HG03521 (cell line): ENCODE measurements around the gene BNIP5.
"Not testable (repeated sequence)": the region's sequence is repeated elsewhere in the genome, so short reads cannot be mapped to it uniquely, and the experiment has no call there.

ENCODE experiments used
- ATAC-seq: cut with Tn5 transposase; IDR thresholded peaks from one replicate; pipeline ENCODE4 v1.9.1; 2021; ENCODE audit warnings: mild to moderate bottlenecking, moderate library complexity; ENCODE audit not compliant: unreplicated experiment

Gene BNIP5

GRCh38 chr6:36368421-36368820 lies 31.7 kb upstream of the BNIP5 start:
- ATAC-seq, result no peak

DNA sequence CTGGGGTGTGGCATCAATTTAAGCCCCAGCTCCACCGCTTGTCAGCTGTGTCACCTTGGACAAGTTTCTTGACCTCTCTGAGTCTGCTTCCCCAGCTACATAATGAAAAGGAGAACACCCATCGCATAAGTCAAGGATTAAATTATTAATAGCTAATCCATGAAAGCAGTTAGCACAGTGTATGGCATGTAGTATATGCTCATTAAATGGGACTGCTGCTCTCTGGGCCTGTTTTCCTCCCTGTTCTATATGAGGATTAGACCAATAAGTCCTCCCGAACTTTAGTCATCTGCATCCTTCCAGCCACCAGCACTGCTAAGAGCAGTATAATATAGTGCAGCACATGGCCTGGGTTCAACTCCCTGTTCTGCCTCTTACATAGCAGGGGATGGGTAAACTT lies 31.1 kb upstream of the BNIP5 start:
- ATAC-seq, result no peak

DNA sequence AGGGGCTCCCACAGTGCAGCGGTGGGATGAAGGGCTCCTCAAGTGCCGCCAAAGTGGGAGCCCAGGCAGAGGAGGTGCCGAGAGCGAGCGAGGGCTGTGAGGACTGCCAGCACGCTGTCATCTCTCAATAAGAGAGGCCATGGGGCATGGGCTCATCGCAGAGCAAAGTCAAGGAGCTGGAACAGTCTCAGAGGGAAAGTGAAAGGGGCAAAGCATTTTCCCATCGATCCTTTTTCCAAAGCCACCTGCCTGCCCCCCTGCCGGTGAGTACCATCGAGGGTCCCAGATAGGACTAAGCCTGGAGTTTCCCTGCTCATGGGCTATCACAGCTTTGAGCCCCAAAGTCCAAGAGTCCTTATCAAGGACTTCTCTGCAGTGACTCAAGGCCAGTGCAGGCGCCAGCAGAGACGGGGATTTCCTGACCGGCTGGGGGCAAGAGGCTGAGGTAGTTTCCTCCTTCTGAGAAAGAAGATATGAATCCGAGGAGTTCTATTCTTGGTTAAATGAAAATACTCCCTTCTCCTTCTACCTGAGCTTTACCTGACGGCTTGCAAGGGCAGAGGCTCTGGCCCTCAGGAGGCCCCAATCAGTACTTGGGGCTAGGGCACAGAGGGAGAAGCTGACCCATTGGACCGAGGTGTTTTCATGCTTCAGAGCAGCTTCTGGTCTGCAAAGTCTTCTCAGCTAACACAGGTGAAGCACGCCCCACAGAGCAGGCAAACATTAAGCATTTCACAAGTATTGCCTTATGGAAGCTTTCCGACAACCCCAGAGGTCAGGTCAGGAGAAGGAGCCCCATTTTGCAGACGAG lies 28.2 kb upstream of the BNIP5 start:
- ATAC-seq, result no peak

- ATAC-seq, result not testable (repeated sequence)
Measured at GRCh38 chr6:36364061-36364635, 27.5 kb upstream of the BNIP5 start.

- ATAC-seq, result not testable (repeated sequence)
Measured at GRCh38 chr6:36363371-36363752, 26.7 kb upstream of the BNIP5 start.

GRCh38 chr6:36362551-36363370 lies 26.1 kb upstream of the BNIP5 start:
- no peak for ATAC-seq

DNA sequence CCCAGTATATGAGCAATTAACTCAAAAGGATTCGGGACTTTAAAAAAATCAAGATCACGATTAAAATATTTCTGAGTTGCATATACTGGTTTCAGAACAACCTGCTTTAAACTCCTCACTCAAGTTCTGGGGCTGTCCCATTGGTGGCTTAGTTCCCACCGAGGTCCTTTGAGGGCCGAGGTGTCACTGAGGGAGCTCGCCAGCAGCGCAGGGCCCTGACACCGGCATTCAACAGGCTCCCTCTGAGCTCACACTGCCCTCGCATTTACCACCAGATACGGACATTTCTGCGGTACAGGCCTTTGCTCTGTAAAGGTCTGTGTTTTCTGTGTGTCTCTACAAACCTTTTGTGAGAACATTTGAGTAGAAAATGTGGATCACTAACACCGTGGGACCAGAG lies 24.4 kb upstream of the BNIP5 start:
- no peak for ATAC-seq

GRCh38 chr6:36360241-36361054 lies 23.8 kb upstream of the BNIP5 start:
- ATAC-seq, result no peak

GRCh38 chr6:36358226-36358915 lies 21.7 kb upstream of the BNIP5 start:
- ATAC-seq, result no peak

DNA sequence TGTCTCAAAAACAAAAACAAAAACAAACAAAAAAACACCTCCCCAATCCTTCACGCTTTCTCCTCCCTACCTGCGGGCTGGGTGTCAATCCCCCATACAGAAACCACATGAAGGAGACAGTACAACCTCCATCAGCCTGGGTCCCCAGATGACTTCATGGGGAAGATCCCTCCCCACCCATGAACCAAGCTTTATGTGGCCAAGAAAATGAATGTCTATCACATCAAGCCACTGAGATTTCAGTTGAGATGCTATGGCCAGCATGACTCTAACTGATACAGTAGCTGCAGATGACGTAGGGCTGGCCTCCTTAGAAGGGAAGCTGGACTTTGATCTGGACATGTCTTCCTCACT lies 21.2 kb upstream of the BNIP5 start:
- no peak for ATAC-seq

- ATAC-seq, result no peak
Measured at GRCh38 chr6:36355819-36356218, 19.1 kb upstream of the BNIP5 start.

GRCh38 chr6:36353411-36353915 lies 16.8 kb upstream of the BNIP5 start:
- ATAC-seq, result no peak

DNA sequence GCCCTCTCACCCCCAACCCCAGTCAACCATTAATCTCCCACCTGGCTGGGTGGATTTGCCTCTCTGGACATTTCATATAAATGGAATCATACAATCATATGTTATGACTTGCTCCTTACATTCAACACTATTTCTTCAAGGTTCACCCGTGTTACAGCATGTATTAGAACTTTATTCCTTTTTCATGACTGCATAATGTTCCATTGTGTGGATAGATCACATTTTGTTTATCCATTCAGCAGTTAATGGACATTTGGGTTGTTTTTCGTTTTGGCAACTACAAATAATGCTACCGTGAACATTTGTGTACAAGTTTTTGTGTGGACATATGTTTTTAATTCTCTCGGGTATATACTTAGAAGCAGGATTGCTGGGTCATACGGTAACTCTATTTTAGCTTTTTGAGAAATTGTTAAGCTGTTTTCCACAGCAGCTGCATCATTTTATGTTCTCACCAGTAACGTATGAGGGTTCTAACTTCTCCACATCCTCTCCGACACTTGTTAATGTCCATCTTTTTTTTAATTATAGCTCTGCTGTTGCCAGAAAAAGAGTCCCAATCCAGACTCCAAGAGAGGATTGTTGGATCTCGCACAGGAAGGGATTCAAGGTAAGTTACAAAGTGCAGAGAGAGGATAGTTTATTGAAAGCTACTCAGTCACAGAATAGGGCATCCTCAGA lies 15.9 kb upstream of the BNIP5 start:
- no peak for ATAC-seq

- no peak for ATAC-seq
Measured at GRCh38 chr6:36350681-36351571, 14.2 kb upstream of the BNIP5 start.

DNA sequence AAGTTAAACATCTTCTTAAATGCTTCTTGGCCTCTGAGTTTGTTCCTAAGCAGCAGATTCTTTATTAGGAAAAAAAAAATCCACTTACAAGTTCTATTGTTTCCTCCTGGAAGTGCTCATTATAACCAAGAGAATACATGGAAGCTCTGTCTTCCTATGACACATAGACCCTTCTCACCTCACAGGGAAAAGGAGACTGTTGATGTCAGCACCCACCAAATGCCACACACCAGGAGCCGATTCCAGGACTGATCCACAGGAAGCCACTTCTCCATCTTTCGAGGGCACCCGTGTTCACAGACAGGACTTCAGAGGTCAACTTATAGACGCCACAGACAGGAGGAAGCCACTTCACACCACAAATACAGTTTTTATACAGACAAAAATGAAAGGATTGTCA lies 13.4 kb upstream of the BNIP5 start:
- ATAC-seq, result no peak

- no peak for ATAC-seq
Measured at GRCh38 chr6:36349240-36349639, 12.6 kb upstream of the BNIP5 start.

DNA sequence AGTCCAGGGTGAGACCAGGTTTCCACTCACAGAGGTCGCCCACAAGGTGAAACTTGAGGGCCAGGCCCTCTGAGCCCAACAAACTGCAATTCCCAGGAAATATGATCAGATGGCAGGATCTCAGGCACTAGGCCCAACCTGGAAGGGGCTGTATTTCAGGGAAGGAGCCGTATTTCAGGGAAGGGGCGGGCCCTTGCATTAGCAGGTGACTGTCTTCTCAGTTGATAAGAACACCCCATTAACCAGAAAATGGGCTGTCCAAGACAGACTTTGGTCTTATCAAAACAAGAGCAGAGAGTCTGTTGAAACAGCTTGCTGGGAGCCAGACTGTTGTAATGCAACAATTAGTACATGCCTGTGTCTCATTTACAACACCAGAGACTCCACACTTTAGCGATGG lies 10.9 kb upstream of the BNIP5 start:
- ATAC-seq, result no peak

DNA sequence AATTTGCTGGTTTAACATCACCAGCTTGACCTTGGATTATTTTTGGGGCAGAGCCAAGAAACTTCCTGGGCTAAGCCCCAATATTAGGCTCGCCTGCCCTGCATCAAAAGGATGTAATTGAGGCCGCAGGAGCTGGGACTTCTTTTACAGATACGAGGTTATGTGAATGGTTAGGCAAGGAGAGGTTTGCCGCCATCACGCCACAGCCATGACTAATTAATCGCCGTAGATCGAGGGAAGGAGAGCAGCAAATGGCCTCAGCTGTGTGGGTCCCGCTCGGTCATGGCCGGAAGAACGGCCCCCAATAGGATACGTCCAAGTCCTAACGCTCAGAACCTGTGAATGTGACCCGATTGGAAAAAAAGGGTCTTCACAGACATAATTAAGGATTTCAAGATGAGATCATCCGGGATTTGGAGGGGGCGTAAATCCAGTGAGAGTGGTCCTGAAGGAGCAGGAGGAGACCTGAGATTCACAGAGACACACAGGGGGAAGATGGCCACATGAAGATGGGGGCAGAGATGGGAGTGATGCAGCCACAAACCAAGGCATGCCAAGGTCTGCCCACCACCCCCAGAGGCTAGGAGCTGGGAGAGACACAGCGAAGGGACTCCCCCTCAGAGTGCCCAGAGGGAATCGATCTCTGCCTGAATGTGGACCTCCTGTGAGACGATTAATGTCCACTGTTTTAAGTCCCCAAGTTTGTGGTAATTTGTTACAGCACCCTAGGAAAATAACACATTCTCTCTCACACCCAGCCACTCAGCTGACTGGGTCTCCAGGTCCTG lies 10.0 kb upstream of the BNIP5 start:
- no peak for ATAC-seq
